T1000 (cell line): ENCODE measurements around the gene UNC5B.

ENCODE experiments used
- DNase-seq: peaks from one replicate; lab custom pipeline; 2025; ENCODE audit warnings: mixed read lengths; lab: John Stamatoyannopoulos, UW

Gene UNC5B

GRCh38 chr10:71319042-71319799 is 106.9 kb downstream of the UNC5B start, which contains the start of gene SLC29A3:
Gene SLC29A3, plus strand, starts transcription at chr10:71319259. Its CDS starts 51 bp downstream, at chr10:71319310.
- peak; percentile 37 for DNase-seq

DNA sequence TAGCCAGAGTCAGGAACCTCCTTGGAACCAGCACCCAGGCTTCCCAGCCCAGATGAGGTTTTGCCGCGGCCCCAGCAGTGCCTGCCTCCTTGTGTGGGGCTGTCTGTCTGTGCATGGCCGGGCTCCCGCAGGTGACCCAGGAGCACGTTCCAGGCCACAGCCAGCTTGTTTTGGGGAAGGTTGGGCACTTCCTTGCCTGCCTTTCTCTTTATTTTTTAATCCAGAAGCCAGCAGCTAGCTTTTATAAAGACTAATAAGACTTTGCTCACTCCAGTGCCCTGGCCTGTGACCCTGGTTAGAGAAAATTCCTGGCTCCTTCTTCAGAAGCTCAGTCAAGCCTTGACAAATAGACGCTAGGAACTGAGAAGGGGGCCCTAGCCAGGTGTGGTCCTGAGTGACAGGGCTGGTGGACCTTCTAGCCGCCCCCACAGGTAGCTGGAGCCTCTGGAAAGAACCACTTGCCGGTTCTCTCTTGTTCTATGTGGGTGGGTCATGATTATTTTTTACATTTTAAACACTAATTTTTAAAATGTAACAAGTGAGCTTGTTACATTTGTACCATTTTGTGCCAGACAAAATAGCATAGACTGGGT is 107.5 kb downstream of the UNC5B start:
- DNase-seq, result no peak

- DNase-seq, result no peak
These were observed 108.2 kb downstream of the UNC5B start for GRCh38 chr10:71320592-71320991.

DNA sequence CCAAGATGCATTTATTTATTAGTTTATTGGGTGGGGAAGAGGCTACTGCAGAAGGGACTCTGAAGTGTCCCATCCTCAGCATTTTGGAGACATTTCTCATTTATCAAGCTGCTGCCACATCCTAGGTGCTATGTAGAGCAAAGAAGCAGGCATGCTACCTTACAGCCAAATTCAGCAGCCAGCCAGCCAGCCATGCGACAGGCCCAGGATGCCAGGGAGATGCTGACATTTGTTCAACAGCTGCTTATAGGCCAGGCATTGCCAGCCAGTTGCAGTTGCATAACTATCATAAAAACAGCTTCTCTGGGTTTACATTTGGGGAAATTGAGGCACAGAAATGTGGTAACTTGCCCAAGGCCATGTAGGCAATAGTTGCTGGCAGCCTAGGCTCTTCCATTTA is 109.0 kb downstream of the UNC5B start:
- DNase-seq, result no peak

DNA sequence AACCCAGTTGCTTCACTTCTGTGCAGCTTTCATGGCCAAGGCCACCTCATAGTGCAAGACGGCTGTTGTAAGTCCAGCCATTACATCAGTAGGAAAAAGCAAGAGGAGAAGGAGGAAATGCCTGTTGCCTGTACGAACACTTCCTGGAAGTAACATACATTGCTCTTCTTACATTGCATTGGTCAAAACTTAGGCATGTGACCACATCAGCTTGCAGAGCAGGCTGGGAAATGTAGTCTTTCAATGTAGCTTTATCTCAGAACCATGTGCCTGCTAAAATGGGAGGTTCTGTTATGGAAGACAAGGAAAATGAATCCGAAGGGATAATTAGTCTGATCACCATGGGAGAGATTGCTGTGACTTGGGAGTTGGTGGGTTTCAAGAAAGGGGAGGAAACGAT is 111.0 kb downstream of the UNC5B start:
- no peak for DNase-seq

DNA sequence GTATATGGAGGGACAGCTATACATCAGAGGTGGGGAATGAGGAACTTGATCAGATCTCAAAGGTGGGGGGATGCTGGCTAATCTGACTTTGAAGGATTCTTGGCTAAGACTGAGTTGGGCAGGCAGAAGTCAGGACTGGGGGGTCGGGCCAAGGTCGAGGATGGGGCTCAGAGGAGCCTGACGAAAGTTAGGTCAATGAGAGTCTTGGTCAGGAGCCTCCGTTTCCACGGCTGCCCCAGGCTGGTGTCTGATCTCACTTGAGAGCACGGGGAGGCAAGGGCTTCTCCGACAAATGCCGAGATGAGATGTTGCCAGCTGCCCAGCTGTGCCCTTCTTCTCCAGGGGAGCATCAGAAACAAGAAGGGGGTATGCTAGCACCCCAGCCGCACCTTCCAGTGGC is 112.4 kb downstream of the UNC5B start:
- DNase-seq, result no peak

DNA sequence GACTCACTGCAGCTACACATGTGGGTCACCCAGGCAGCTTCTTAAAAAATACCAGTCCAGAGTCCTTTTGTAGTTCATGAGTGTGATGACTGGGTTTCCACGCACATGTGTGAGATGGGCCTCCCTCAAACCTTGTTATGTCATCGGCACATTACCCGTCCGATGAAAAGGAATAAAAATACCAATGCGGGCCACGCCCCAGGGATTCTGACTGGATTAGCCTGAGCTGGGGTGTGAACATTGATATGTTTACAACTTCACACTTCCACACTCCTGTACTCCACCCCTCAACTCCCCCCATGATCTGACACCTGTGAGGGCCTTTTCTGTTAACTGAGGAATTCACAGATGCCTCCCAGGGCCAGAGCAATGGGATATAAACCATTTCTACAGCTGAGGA is 112.9 kb downstream of the UNC5B start:
- no peak for DNase-seq

DNA sequence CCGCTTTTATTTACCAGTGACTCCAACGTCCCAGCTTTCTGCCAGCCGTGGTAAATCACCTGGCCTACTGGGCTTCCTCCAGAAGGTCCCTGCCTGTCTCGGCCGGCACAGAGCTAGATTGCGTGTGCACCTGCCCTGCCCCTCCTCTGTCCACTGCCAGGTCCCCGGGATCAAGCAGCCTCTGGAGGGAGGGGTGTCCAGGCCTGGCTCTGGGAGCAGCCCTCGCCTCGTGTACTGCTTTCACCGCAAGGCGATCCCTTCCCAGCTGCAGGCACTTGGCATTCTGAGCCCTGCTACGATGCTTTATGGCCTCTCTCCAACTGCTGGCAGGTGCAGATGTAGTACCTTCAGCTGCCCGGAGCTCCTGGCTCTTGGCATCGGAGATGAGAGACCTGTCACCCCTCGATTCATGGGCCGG is 114.1 kb downstream of the UNC5B start:
- DNase-seq, result no peak

GRCh38 chr10:71330789-71331404 is 118.5 kb downstream of the UNC5B start:
- DNase-seq, result no peak

- no peak for DNase-seq
These were observed 119.4 kb downstream of the UNC5B start for GRCh38 chr10:71331736-71332135.

- no peak for DNase-seq
These were observed 120.1 kb downstream of the UNC5B start for GRCh38 chr10:71332466-71332865.

DNA sequence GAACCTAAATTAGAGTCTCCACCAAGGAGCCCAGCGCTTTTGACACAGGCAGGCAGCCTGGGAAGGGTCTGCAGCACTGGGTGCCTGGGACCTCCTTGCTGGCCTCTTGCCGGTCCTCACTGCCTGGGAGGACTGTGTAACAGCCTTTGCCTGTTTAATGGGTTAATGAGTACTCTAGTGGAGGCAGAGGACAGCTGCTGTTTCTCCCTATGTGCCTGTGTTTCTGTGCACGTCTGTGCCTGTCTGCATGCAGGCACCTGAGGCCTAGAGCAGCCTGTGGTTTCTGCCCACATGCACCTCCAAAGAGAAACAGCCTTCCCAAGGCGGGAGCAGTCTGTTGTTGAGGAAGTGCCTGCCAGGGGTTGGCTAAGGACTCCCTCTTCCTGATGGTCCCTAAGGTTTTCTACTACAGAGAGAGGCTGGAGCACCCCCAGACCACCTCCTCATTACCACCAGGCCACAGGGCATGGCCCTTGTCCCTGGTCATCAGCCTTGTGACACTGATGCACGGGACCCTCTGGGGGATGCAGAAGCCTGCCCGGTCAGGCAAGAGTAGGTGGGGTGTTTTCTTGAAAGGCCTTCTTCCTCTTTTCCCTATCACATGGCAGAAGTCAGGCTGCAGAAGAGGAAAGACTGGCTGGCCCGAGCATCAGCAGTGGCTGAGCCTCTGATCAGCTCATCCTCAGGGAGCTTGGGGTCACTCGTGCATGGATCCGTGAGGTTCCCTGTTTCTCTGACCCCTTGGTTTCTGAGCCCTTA is 120.9 kb downstream of the UNC5B start:
- no peak for DNase-seq

- no peak for DNase-seq
These were observed 121.9 kb downstream of the UNC5B start for GRCh38 chr10:71334221-71334791.

DNA sequence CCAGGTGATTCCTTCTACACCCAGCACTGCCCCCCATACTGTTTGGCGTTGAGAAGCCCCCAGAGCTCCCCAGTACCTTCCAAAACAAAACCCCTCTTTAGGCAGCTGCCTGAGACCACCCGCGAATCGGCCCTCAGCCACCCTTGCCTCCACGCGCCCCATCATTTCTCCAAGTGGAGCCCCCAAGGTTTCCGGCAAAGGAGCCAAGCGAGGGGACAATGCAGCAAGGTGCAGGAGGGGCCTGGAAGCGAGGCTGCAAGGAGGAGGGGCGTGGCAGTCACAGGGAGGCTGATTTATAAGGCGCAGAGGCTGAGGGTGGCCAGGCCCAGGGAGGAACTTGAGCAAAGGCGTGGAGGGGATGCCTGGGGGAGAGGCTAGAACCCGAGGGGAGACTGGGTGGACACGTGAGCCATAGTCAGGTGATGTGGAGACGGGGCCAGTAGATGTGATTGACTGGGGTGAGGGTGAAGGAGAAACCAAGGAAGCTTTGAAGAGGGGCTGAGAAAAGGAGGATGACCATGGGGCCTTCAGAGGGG is 122.9 kb downstream of the UNC5B start:
- no peak for DNase-seq

DNA sequence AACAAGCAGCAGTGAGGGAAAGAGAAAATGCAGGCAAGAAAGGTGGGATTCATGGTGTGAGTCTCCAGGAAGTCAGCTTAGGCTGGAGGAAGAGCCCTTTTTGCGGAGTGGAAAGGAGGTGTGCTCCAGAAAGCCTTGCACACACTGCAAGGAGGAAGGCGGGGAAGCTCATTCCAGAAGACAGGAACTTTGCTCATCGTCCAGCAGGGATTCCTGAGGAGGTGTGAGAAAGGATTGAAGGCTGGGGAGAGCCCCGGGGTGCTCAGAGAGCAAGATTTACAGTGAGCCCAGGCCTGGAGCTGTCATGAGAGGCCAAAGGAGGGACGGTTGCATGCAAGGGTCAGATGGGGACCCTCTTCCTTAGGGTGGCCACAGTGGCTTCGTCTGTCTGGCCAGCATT is 124.3 kb downstream of the UNC5B start:
- no peak for DNase-seq

DNA sequence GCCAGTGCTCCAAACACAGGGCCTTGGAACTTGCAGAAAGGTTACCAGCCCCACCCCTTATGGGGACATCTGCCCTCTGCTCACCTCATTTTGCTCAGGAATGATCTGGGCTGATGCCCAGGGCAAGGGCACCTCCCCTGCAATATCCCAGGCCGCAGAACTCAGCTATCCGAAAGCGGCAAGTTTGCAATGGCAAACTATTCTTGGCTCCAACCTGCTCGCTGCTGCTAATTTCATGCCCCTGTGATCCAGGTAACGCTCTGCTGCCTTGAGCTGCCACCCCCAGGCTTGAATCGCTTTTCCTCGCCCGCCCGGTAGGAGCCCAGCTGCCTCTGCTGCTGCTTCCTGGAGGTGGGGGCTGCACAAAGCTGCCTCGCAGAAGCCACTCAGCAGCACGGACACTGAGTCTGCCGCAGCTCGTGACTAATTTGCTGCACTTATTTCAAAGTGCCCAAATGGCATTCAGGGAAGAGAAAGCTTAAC is 124.9 kb downstream of the UNC5B start:
- DNase-seq, result no peak

DNA sequence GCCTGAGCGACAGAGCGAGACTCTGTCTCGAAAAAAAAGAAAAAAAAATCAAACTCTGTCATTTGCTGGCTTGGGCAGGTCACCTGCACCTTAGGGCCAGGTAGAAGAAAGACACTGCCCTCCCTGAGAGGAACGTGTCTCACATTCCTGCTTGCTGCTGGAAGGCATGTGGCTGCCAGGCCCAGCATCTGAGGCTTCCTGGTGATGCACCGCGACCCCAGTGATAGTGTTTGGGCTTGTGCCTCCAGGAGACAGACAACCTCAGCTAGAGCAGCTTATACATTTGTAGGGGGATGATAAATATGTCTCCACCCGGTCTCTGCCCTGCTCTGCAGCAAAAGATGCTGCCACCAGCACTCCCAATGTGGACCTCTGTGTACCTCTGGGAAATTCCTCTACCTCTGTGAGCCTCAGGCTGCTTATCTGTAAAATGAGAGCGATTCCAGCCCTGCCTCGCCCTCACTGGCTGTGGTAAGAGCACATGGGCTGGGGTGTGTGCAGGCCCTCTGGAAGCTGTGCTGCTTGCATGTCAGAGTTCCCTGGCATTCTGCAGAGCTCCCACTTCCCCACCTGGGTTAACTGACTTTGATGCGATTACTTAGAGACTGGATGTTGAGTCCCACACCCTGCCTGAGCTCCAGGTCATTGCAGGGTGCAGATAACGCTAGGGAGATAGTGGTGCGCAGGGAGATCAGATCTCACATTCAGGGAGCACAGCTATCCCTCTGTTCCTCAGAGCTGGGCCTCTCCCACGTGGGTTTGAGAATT is 126.5 kb downstream of the UNC5B start:
- no peak for DNase-seq

- no peak for DNase-seq
These were observed 127.6 kb downstream of the UNC5B start for GRCh38 chr10:71339796-71340589.

DNA sequence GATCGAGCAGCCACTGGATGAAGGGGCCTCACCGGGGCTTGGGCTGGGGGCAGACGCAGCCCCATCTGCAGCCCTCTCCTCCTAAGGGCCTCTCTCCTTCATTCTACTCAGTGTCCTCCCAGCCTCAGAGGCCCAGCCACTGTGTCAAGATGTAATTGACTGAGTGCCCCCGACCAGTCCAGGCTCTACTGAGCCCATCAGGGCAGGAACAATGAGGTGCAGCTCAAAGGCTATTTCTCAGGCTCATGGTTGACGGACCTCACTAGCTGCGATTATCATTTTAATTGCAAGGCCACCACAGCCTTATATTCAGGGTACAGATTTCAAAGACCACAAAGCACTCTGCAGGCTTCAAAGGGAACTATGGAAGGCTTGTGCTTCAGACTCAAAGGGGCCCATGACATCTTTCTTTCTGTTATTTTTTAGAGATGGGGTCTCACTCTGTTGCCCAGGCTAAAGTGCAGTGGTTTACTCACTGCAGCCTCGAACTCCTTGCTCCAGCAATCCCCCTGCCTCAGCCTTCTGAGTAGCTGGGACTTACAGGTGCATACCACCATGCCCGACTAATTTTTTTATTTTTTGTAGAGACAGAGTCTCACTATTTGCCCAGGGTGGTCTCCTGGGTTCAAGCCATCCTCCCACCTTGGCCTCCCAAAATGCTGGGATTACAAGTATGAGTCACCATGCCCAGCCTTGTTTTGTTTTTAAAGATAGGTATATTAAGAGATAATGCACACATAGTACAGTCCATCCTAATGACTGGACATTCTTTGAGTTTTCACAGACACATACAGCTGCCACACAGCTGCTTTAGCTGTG is 130.4 kb downstream of the UNC5B start:
- DNase-seq, result no peak
